SK-N-SH (cell line): ENCODE measurements around the gene PDILT.

Source experiments
- ELF1 ChIP-seq: IDR thresholded peaks from 2 replicates; pipeline ENCODE4 v1.4.0; 2012
- EP300 ChIP-seq, 2 experiments: IDR thresholded peaks; 2 replicates each; pipeline versions ENCODE4 v1.4.0 to v1.6.1; 2012; ENCODE audit warnings: borderline replicate concordance in 1 of 2, low read depth in 1 of 2, low read length in 1 of 2
- FOSL2 ChIP-seq: IDR thresholded peaks from 2 replicates; pipeline ENCODE4 v1.4.0; 2012; ENCODE audit warnings: low read depth, mild to moderate bottlenecking, moderate library complexity, borderline replicate concordance
- POLR2AphosphoS5 ChIP-seq: IDR thresholded peaks from 2 replicates; pipeline ENCODE4 v1.6.1; 2012; ENCODE audit warnings: low read depth, low read length
- RCOR1 ChIP-seq: fragments of 150-350 bp; IDR thresholded peaks from 2 replicates; pipeline ENCODE4 v1.6.1; 2017; ENCODE audit warnings: antibody characterized with exemption, low read length
- RXRA ChIP-seq: IDR thresholded peaks from 2 replicates; pipeline ENCODE4 v1.4.0; 2012; ENCODE audit warnings: low read depth, mild to moderate bottlenecking, borderline replicate concordance
- SMC3 ChIP-seq: IDR thresholded peaks from 2 replicates; pipeline ENCODE4 v1.6.1; 2012; ENCODE audit warnings: low read depth, low read length, improper control_type of control experiment
- YY1 ChIP-seq: IDR thresholded peaks from 2 replicates; pipeline ENCODE4 v1.4.0; 2012; ENCODE audit warnings: low read depth, mild to moderate bottlenecking
- TF ChIP-seq, protein P1 (sequence below): IDR thresholded peaks from 2 replicates; pipeline ENCODE4 v1.4.0; 2012; ENCODE audit warnings: low read depth
- TF ChIP-seq, protein P2 (sequence below): fragments of 200-600 bp; sonication (generic); IDR thresholded peaks from 2 replicates; pipeline ENCODE4 v1.6.1; 2017; ENCODE audit warnings: antibody characterized with exemption, mild to moderate bottlenecking, moderate library complexity

DNA sequence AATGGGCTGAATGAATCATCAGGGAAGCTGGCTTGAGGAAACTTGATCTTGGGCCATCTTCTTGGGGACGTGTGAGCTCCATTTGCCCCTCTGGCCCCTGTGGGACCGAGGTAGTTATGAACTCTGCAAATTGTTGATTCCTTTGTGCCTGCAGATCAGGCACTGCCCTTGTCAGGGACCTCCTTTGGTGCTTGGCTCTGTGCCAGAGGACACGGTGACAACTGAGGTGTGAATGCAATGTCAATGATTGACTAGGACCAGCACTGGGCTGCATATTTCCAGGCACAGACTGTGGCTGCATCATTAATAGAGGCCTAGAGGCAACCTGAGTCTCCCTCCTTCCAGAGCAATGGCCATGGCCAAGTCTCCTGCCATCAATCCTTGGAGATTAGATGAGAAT is 23.8 kb downstream of the PDILT start:
- TF ChIP-seq, protein P1, sequence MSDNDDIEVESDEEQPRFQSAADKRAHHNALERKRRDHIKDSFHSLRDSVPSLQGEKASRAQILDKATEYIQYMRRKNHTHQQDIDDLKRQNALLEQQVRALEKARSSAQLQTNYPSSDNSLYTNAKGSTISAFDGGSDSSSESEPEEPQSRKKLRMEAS, result no peak
- no peak for TF ChIP-seq POLR2AphosphoS5
- no peak for TF ChIP-seq FOSL2
- no peak for TF ChIP-seq YY1
- no peak for TF ChIP-seq SMC3
- no peak for TF ChIP-seq ELF1
- TF ChIP-seq EP300 (IDR thresholded peaks at IDR 0.05; ENCODE audit: borderline replicate concordance in 1 of 2, low read depth in 1 of 2, low read length in 1 of 2), result no peak
- TF ChIP-seq, protein P2, sequence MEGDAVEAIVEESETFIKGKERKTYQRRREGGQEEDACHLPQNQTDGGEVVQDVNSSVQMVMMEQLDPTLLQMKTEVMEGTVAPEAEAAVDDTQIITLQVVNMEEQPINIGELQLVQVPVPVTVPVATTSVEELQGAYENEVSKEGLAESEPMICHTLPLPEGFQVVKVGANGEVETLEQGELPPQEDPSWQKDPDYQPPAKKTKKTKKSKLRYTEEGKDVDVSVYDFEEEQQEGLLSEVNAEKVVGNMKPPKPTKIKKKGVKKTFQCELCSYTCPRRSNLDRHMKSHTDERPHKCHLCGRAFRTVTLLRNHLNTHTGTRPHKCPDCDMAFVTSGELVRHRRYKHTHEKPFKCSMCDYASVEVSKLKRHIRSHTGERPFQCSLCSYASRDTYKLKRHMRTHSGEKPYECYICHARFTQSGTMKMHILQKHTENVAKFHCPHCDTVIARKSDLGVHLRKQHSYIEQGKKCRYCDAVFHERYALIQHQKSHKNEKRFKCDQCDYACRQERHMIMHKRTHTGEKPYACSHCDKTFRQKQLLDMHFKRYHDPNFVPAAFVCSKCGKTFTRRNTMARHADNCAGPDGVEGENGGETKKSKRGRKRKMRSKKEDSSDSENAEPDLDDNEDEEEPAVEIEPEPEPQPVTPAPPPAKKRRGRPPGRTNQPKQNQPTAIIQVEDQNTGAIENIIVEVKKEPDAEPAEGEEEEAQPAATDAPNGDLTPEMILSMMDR, result no peak
- no peak for TF ChIP-seq RCOR1
- TF ChIP-seq RXRA, result no peak
